ENCODE measurements around the gene CYREN.

The CYREN gene

DNA sequence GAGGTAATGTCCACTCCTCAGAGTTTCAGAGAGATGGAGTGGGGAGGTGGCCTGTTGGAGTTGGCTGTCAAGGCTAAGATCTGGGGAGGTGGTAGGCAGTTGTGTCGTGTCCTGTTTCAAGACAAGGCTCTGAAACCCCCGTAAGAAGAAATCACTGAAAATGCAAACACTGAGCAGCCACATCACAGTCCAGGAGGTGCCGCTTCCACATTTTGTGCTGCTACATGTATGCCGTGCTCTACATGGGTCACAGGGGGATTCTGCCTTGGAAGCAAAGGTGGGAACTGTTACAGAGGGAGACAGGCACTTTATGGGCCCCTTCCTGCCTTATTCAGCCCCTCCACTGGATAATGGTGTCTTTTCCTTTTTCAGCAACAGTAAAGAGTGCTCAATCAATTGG is 28.9 kb upstream of the CYREN start:
- no peak overlapping the region for H3K27ac ChIP-seq

DNA sequence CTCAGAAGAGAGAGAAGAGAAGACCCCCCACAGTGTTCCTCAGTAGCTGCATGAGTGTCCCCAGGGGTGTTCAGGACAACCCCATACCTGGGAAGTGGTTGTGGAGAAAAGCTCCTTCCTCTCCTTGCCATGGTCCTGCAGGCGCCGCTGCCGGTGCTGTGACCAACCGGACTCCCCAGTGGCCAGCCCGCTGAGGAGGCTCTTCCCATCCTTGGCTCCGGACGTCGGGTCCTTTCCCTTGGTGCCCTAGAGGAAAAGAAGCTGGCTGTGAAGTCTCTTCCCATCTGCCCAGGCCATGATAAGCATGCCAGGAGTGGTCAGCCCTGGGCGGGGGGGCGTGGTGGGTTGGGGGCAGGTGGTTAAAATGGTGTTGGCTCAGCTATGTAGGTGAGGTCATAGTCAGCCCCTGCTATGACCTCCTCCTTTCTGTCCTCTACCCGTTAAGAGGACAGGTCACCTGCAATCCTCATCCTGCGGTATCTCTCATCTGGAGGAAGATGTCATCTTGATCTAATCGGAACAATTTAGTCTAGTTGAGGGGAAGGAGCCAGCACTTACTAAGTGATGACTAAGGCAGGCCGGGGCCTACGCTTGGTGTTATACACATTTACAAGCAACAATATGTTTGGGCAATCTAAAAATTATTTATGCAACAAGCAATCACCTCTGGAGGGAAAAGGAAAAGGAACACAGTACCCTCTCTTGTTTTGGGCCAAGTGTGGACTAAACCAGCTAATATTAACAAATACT is 27.6 kb upstream of the CYREN start:
- Histone ChIP-seq H3K4me3 (no peak overlapping the region), H3K27ac (no peak overlapping the region)

More for the DNA sequence above, 28.9 kb upstream of the CYREN start:
- H3K4me3 ChIP-seq: no peak overlapping the region

DNA sequence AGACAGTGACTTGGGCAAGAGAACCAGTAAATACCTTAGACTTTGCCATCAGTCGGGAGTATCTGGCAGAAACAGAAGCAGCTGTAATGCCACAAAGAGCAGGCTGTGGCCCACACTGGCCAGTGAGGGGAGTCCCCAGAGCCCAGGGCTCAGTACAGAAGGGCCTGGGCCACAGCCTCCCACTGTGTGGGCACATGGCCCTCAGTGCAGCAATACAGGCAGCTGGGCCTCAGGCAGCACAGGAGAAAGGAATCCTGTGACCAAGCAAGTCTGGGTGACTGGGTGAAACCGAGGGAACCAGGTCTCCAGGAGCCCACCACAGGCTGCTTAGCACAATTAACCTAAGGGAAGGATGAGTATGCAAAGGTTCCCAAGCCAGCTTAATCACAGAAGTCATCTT is 26.8 kb upstream of the CYREN start:
- H3K27ac ChIP-seq: no peak overlapping the region

DNA sequence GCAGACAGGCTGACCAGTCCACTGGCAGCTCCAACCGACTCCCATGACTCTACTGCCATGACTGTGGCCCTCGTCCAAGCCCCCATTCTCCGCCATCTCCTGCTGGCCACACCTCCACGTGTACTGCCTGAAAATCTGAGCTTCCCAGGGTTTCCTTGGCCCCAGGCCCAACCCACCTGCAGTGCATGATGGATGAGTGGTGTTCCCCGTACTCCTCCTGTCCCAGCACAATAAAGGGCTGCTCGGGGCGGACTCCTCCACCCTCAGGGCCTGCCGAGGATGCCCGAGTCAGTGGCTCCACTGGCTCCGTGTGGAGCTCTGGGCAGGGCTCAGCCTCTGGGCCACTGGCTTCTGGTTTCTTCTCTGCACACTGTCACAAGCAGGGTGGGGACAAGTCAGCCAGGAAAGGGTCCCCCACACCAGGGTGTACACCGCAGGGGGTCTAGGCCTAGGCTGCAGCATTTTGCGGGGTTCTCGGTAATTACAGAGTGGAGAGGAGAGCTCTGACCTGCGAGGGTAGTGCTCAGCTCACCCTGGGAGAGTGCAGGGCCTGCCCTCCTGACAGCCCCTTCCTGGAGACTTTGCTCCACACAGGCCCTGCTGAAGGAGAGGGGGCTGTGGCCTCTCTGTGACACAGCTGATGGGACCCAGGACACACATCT is 25.6 kb upstream of the CYREN start:
- H3K4me3 ChIP-seq: no peak overlapping the region
- no peak overlapping the region for H3K27ac ChIP-seq

More for the DNA sequence above, 26.8 kb upstream of the CYREN start:
- H3K4me3 ChIP-seq: no peak overlapping the region

DNA sequence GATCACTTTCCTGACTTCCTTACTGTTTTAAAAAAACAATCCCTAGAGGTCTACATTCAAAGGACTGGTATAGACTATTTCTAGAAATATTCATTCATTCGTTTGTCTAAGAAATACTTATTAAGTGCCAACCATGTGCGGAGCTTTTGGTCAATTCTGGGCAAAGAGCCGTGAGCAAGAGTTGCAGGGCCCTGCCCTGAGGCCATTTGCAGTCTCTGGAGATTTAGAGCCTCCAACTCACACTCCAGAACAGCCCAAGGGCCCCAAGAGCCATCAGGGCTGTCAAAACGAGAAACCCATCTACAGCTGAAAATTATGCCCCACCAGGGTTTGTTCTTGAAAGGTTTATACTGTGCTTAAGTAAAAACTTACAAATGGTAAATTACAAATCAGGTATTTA is 24.6 kb upstream of the CYREN start:
- peak overlapping the region in 2 of 21 experiments; percentile 26 to 49 for H3K27ac ChIP-seq
- no peak overlapping the region for H3K4me3 ChIP-seq

DNA sequence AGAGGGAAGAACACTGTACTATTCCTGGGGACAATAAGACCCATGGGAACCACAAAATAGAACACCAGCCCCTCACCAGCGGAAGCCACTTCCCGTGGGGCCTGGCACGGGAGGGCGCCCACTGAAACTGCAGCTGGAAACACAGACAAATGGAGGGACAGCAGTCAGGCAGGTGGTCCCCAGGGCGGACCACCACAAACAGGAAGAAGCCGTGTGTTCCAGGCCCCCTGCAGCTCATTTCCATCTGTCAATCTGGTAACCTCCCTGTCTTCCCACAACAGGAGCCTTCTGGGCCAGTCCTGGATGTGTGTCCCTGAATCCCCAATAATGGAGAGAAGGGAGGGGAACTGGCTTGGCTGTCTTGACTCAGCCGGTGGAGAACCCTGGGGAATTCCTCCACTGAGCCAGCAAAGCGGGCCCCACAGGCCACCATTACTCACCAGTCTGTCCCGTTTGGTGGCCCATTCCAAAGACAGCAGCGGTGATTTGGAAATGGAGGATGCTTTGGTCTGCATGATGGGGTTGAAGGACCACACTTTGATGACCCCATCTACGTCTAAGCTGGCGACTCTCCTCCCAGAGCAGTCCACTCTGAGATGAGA is 24.1 kb upstream of the CYREN start:
- Histone ChIP-seq H3K27ac (peak overlapping the region in 4 of 21 experiments; percentile 26 to 77 (median 43)), H3K4me3 (no peak overlapping the region)

DNA sequence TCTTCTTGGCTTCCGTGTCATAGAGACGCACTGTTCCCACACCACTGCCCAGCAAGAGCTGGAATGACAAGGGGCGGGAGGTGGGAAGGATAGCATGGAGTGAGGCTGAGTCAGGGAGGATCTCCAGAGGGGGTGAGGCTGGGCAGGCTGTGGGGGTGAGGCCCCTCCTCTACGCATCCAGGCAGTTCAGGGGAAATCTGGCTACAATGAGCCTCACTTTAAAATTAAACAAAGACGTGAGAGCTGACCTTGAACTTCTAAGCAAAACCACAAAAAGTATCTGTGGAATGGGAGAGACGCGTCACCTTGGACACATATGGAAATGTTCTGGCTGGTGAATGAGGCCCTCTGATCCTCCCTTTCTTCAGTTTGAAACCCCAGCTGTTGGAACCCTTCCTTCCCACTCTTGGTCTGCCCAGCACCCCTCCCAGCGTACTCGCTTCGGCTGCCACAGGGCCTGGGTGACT is 23.1 kb upstream of the CYREN start:
- Histone ChIP-seq H3K4me3 (no peak overlapping the region), H3K27ac (peak overlapping the region in 7 of 21 experiments; percentile 8 to 77 (median 38))

DNA sequence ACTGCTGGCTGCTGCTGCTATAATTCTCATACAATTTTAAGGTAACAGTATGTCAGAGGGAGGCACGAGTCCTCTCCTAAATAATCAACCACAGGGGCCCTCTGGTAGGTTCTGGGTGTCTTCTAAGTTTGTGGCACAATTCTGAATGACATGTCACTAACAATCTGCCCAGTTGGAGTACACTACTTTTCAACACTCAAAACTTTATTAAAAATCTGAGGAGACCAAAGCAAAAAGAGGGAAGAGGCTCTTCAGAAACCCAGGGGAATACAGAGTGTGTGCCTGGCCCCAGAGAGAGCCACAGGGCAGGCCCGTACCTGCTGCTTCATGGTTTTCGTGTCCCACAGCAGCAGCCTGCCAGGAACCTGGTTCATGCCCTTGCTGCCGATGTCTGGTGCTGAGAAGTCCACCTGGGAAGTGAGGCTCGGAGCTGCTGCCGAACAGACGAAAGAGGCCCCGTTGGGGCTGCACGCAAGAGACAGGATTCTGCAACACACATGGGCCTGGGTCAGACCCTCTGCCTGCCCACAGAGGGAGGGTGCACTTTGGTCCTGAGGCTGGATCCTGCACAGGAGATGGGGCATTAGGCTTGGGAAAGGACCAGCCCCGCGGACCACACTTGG is 22.5 kb upstream of the CYREN start:
- peak overlapping the region in 6 of 21 experiments; percentile 5 to 77 (median 42) for H3K27ac ChIP-seq

DNA sequence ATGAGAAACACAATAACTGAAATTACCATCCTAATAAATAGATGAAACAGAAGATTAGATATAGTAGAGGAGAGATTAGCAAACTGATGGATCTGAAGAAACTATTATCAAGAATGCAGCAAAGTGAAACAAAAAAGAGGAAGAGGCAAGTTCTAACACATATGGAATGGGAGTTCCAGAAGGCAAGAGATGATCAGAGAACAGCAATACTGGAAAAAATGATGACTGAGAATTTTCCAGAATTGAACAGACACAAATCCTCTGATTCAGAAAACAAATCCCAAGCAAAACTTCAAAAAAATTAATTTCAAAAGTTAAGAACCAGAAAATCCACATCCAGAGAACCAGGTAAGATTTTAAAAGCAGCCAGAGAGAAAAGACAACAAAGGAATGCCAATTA is 20.2 kb upstream of the CYREN start:
- Histone ChIP-seq H3K27ac (peak overlapping the region in 2 of 21 experiments; percentile 1 to 62), H3K4me3 (no peak overlapping the region)

More for the DNA sequence above, 22.5 kb upstream of the CYREN start:
- H3K4me3 ChIP-seq: no peak overlapping the region

DNA sequence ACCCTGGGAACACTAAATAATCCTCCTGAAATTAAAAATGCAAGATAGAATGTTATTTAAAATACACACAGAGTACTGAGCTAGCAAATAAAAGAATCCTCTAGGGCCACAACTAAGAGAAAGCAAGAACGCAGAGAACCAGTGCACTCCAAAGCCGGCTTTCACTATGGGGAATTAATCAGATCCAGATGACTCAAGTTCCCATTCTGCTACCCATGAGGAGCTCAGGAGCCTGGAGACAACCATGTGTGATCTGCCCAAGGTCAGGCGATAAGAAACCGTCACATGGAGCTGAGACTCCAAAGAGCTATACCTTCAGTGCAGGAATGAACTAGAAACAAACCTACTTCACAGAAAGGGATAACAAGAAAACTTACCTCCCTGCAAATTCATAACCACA is 19.5 kb upstream of the CYREN start:
- H3K27ac ChIP-seq: peak overlapping the region in 7 of 21 experiments; percentile 6 to 58 (median 27)
- no peak overlapping the region for H3K4me3 ChIP-seq

DNA sequence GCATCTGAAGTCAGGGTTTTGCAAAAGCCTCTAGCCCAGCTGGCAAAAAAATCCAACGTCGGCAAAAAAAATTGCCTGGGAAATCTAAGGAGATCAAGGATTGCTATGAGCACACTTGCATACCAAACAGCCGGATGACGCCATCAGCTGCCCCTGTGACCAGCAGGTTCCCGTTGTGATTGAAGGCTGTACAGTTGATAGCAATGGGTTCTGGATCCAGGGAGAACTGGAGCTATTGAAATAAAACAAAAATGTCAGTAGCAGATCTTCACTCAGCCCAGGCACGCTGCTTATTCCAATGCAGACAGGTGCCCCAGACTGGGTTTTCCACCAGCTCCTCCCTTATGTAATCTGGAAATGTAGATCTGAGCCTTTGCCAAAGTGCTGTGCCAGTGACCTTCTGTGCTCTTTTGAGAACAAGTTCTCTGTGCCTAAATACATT is 18.7 kb upstream of the CYREN start:
- Histone ChIP-seq H3K27ac (peak overlapping the region in 2 of 21 experiments; percentile 16 to 27), H3K4me3 (no peak overlapping the region)

DNA sequence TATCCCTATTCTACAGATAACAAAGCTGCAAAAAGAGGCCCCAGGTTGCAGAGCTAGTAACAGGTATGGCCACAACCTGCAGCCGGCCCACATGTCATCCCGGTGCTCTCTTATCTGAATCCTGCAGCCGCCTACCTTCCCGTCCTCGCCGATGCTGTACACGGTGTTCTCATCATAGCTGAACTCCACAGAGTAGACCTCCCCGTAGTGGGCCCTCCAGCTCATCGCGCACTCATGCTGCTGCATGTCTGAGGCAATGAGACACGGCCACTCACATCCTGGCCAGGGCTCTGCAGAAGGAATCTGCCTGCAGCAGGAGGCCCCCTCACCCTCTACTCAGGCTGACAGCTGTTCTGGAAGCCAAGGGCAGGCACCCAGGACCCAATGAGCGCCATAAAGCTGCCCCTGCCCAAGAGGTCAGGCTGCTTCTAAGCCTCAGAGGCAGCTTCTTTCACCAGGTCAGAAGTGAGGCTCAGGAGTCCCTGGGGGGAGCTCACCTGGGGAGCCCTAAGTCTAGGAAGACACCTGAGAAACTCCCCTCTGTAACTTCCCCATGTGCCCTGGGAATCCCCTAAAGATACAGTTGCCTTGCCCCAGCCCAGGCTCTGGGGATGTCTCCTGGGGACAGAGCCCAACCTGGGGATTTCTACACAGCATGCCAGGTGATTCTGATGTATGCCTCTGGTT is 17.9 kb upstream of the CYREN start:
- H3K27ac ChIP-seq: peak overlapping the region in 1 of 21 experiments; percentile 16

DNA sequence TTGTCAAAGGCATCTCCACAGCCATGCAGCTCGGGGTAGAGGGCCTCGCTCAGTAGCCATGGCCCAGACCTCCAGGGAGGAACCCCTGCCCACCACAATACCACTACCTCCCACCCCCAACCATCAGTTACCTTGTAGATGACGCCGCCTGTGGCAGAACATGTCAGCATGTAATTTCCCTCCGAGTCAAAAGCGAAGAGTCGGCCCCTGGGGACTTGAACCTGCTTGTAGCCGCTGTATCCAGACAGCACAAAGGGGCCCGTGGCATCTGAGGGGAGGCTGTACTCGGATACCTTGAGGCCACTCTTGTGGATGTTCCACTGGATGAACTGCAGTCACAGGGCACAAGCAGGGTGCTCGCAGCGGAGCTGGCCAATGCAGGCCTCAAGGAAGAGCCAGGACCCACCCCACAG is 16.3 kb upstream of the CYREN start:
- Histone ChIP-seq H3K27ac (no peak overlapping the region), H3K4me3 (no peak overlapping the region)

More for the DNA sequence above, 17.9 kb upstream of the CYREN start:
- H3K4me3 ChIP-seq: no peak overlapping the region

DNA sequence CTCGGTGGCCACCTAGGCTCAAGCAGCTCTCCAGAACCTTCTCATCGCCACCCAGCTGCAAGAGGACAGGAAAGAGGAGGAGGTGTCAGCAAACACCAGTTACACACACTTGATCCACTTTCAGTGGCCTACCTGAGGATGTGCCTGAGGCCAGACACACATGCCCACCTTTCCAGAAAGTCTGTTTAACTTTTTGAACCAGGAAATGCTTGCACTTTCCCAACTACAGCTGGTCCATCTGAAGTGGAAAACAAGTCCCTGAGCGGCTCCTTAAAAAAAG is 15.7 kb upstream of the CYREN start:
- no peak overlapping the region for H3K27ac ChIP-seq

DNA sequence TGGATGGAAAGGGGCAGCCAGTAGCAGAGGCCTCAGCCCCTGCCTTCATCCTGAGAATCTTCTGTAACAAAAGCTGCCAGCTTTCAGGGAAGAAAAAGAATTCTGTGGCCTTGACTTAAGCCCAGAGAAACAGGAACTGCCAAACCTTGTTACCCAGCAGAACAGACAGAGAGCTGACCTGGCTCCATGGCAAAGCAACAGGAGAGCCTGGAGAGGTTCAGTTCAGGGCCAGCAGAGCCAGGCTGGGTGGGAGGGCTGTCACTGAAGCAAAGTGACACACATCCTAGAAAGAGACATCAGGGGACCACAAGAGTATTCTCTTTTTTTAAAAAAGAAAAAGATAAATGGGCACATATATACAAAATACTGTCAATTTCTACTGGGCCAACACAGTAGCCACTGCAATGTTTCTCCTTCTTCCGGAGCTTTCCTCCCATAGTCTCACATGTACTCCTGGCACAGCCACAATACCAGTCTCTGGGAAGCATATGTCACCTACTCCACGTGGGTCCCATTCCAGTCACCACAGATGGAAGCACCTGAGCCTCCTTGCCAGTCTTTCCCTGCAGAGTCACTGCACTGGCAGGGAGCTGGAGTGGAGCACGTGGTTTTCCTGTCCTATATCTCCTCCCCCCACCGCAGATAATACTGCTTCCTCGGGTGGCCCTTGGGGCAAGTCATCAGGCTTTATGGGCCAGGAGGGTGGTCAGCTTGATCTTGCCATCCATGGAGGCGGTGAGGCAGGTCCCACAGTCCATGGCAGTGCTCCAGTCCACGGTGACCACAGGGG is 15.2 kb upstream of the CYREN start:
- Histone ChIP-seq H3K4me3 (no peak overlapping the region), H3K27ac (no peak overlapping the region)

More for the DNA sequence above, 15.7 kb upstream of the CYREN start:
- H3K4me3 ChIP-seq: no peak overlapping the region

DNA sequence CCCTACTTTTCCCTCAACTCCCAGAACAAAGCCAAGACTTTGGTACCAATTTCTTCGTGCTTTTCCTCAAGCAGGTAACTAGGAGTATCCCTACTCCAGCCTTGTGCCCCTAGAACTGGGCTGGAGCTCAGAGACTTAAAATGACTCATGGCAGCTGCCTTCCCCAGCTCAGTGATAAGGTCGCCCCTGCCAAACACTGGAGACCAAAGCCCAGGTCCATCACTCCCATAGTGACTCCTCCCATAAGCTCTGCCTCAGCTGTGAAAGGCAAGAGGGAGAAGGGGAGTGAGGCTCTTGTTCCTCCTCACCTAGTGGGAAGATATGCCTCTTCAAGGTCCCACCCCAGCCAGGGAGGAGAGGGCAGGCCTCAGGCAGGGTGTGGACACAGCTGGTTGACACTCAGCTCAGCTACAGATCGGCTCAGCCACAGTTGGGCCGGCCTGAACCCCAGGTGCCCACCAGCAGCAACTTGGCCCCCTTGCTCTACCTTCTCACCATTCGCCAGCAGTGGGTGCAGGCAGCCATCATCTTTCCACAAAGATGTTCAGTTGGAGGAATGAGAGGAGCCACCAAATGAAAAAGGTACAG is 13.8 kb upstream of the CYREN start:
- H3K27ac ChIP-seq: no peak overlapping the region
- no peak overlapping the region for H3K4me3 ChIP-seq

DNA sequence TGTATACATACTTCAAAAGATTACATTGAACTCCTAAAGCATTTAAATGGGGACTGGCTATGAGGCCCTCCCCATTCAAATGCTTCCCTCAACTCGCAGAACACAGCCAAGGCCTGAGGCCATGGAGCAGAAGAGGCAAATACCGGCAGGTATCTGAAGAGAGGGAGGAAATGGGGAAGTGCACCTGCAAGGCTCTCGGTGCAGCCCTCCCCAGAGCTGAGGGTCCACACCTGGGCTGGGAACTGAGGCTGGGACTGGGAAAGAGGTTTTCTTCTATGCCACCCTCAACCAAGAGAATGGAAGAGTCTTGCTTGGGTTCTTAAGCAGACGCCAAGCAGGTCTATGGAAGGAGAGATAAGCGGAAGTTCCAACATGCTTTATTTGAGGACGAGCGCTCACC is 13.0 kb upstream of the CYREN start:
- no peak overlapping the region for H3K27ac ChIP-seq

DNA sequence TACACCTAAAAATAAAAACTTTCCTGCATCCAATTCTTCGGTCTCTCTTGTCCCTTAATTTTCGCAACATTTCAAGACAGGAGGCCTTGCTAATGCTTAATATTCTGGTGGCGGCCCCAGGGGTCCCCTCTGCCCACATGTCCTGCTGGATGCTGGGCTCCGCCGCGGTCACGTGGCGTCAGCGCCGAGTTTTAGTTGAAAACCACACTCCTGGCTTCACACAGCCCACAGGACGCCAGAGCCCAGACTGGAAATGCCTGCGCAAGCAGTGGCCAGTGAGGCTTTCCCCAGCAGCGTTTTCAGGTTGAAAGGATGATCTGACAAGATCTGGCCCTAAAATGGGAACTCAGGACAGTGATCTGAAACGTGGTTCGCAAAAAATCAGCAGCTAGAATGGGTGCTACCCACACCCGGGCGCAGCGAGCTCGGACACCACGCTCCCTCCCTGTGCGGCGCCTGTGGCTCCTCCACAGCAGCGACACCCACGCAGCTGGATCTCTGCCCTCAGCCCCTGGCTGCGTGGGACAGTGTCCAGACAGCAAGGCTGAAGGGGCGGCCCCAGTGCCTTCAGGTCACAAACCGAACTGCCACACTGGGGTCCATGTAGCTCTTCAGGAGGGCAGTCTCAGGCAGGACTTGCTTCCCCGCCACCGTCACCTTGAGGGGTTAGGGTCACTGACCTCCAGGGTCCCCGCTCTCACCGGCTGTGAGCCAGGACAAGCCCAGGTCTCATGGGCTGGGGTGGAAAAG is 11.6 kb upstream of the CYREN start:
- Histone ChIP-seq H3K4me3 (no peak overlapping the region), H3K27ac (no peak overlapping the region)

More for the DNA sequence above, 13.0 kb upstream of the CYREN start:
- H3K4me3 ChIP-seq: no peak overlapping the region

All from skin epidermis (tissue), 12 donors.